Activated T-cell treated with anti-CD3 and anti-CD28 coated beads for 24 hours (primary cell): ENCODE data around the gene RIBC1.
"Not testable (repeated sequence)": the region's sequence is repeated elsewhere in the genome, so short reads cannot be mapped to it uniquely, and the experiment has no call there.

Source experiments
- DNase-seq: peaks from one replicate; pipeline ENCODE4 v3.0.0-alpha.2; 2020; ENCODE audit warnings: low read depth

RIBC1 gene

GRCh38 chrX:53437206-53437605 is 14.5 kb downstream of the RIBC1 start:
- DNase-seq = no peak

- no peak for DNase-seq
Measured at GRCh38 chrX:53438174-53438831, 15.6 kb downstream of the RIBC1 start.

GRCh38 chrX:53438832-53439230 is 16.2 kb downstream of the RIBC1 start:
- DNase-seq = no peak

- DNase-seq = no peak
Measured at GRCh38 chrX:53440101-53440500, 17.4 kb downstream of the RIBC1 start.

GRCh38 chrX:53440621-53441517 is 18.2 kb downstream of the RIBC1 start:
- no peak for DNase-seq

GRCh38 chrX:53441531-53442321 is 19.1 kb downstream of the RIBC1 start:
- peak; percentile 65 for DNase-seq

- no peak for DNase-seq
Measured at GRCh38 chrX:53442322-53442631, 19.6 kb downstream of the RIBC1 start.

GRCh38 chrX:53445977-53446376 is 23.3 kb downstream of the RIBC1 start:
- no peak for DNase-seq

- DNase-seq = no peak
Measured at GRCh38 chrX:53447441-53447840, 24.8 kb downstream of the RIBC1 start.

GRCh38 chrX:53449632-53450031 is 27.0 kb downstream of the RIBC1 start:
- no peak for DNase-seq

- DNase-seq = no peak
Measured at GRCh38 chrX:53452812-53453211, 30.1 kb downstream of the RIBC1 start.

- DNase-seq = no peak
Measured at GRCh38 chrX:53456254-53456653, 33.6 kb downstream of the RIBC1 start.

GRCh38 chrX:53458082-53458481 is 35.4 kb downstream of the RIBC1 start:
- no peak for DNase-seq

- DNase-seq = not testable (repeated sequence)
Measured at GRCh38 chrX:53468659-53469058, 46.0 kb downstream of the RIBC1 start.

- DNase-seq = no peak
Measured at GRCh38 chrX:53471346-53471745, 48.7 kb downstream of the RIBC1 start.

- DNase-seq = no peak
Measured at GRCh38 chrX:53474707-53475106, 52.0 kb downstream of the RIBC1 start.

GRCh38 chrX:53476371-53476770 is 53.7 kb downstream of the RIBC1 start:
- no peak for DNase-seq

GRCh38 chrX:53479301-53479700 is 56.6 kb downstream of the RIBC1 start:
- no peak for DNase-seq
